ENCODE data around the gene GLCCI1. TPM values are rescaled to one million over a fixed set of nuclear protein-coding genes. Genes with fewer than 3 reads are reported as not detected.
"Not testable (repeated sequence)": the region's sequence is repeated elsewhere in the genome, so short reads cannot be mapped to it uniquely, and the experiment has no call there.

The GLCCI1 gene
- total RNA-seq, 2 experiments from 2014 or later = 12.9 to 13.3 TPM

DNA sequence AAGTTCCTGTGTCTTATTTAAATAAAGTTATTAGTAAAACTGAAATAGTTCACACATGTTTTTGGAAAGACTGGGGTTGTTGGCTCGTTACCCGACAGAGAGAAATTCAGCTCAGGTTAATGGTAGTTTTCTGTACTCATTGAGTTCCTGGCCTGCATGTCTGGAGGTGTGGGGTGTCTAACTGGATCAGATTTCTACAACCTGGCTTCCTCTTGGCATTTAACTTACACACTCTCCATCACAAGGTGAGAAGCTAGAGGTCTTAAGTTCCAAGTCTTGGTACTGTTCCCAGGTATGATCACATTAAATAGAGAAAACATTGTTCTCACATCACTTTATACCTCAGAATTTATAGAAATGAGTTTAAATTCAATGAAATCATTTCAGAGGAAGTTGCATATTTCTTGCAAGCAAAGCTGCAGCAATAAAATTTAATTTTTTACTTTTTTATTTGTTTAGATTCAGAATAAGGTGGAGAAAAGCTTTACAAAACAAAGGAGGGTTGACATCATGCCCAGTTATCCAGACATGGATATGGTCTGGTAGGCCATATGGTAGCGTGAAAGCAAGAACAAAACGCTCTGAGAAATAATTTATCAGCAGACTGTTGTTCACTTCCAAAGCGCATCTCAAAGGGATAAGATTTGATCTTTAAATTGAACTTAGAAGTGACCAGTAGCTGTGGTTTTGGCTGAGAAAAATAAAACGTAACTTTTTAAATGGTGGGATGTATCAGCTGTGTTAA, 120.6 kb downstream of the GLCCI1 start:
- H3K27me3 Mint-ChIP-seq (ENCODE audit: low read depth) = no peaks in the 10 kb centered on the region
- no peak overlapping the region for H3K27ac Mint-ChIP-seq
- H3K9me3 Mint-ChIP-seq = no peaks in the 10 kb centered on the region
- intact Hi-C loops (cut with micrococcal nuclease) = no loop called here
- no peak for DNase-seq
- peaks cover 9% of the 10 kb centered on the region for H3K36me3 Mint-ChIP-seq (ENCODE audit: low read depth)
- CTCF ChIA-PET = no interaction called here
- H3K4me1 Mint-ChIP-seq (ENCODE audit: low read depth) = no peaks in the 10 kb centered on the region
- no peak overlapping the region for H3K4me3 Mint-ChIP-seq

- no peak for DNase-seq
- intact Hi-C loops (cut with micrococcal nuclease) = no loop called here
- CTCF ChIA-PET = no interaction called here
Measured at GRCh38 chr7:8092140-8092539, 123.5 kb downstream of the GLCCI1 start.

GRCh38 chr7:8094164-8095140, 125.9 kb downstream of the GLCCI1 start:
- intact Hi-C loops (cut with micrococcal nuclease) = no loop called here
- DNase-seq = no peak
- H3K4me1 Mint-ChIP-seq (ENCODE audit: low read depth) = no peaks in the 10 kb centered on the region
- peaks cover 14% of the 10 kb centered on the region for H3K9me3 Mint-ChIP-seq
- H3K27ac Mint-ChIP-seq = no peak overlapping the region
- H3K27me3 Mint-ChIP-seq (ENCODE audit: low read depth) = no peaks in the 10 kb centered on the region
- H3K36me3 Mint-ChIP-seq (ENCODE audit: low read depth) = peaks cover 3% of the 10 kb centered on the region
- CTCF ChIA-PET = no interaction called here
- H3K4me3 Mint-ChIP-seq = no peak overlapping the region

More at GRCh38 chr7:8092140-8092539, 123.5 kb downstream of the GLCCI1 start:
- Mint-ChIP-seq H3K36me3 (ENCODE audit: low read depth) (peaks cover 3% of the 10 kb centered on the region), H3K4me3 (no peak overlapping the region), H3K9me3 (no peaks in the 10 kb centered on the region), H3K27me3 (ENCODE audit: low read depth) (no peaks in the 10 kb centered on the region), H3K4me1 (ENCODE audit: low read depth) (no peaks in the 10 kb centered on the region), H3K27ac (no peak overlapping the region)

DNA sequence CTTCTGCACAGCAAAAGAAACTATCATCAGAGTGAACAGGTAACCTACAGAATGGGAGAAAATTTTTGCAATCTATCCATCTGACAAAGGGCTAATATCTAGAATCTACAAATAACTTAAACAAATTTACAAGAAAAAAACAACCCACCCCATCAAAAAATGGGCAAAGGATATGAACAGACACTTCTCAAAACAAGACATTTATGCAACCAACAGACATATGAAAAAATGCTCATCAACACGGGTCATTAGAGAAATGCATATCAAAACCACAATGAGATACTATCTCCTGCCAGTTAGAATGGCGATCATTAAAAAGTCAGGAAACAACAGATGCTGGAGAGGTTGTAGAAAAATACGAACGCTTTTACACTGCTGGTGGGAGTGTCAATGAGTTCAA, 132.7 kb downstream of the GLCCI1 start:
- H3K36me3 Mint-ChIP-seq (ENCODE audit: low read depth); DNase-seq; CTCF ChIA-PET; H3K27ac Mint-ChIP-seq; intact Hi-C loops (cut with micrococcal nuclease); H3K27me3 Mint-ChIP-seq (ENCODE audit: low read depth); H3K4me3 Mint-ChIP-seq: not testable (repeated sequence)
- H3K4me1 Mint-ChIP-seq (ENCODE audit: low read depth) = peaks cover 19% of the 10 kb centered on the region
- peaks cover 36% of the 10 kb centered on the region for H3K9me3 Mint-ChIP-seq

DNA sequence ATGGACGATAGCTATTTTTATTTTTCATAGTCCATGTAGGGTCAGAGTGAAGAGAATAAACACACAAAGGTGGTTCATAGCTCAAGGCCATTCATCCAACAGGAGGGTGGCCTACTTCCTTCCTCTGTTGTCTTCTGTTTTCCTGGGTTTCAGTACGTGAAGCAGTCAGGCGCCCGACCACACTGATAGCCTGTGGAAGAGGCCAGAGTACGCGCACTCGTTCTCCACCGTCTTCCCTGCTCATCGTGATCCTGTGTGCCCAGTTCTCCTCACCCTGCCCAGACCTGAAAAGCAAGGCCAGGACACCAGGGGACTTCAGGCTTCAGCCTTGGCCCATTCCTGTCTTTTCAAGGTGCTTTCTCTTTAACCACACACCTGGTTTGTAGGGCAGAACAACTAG, 134.7 kb downstream of the GLCCI1 start:
- CTCF ChIA-PET = no interaction called here
- H3K27me3 Mint-ChIP-seq (ENCODE audit: low read depth) = no peaks in the 10 kb centered on the region
- peaks cover 31% of the 10 kb centered on the region for H3K9me3 Mint-ChIP-seq
- no peak overlapping the region for H3K27ac Mint-ChIP-seq
- intact Hi-C loops (cut with micrococcal nuclease) = no loop called here
- no peak for DNase-seq
- peaks cover 4% of the 10 kb centered on the region for H3K36me3 Mint-ChIP-seq (ENCODE audit: low read depth)
- peaks cover 25% of the 10 kb centered on the region for H3K4me1 Mint-ChIP-seq (ENCODE audit: low read depth)
- no peak overlapping the region for H3K4me3 Mint-ChIP-seq

DNA sequence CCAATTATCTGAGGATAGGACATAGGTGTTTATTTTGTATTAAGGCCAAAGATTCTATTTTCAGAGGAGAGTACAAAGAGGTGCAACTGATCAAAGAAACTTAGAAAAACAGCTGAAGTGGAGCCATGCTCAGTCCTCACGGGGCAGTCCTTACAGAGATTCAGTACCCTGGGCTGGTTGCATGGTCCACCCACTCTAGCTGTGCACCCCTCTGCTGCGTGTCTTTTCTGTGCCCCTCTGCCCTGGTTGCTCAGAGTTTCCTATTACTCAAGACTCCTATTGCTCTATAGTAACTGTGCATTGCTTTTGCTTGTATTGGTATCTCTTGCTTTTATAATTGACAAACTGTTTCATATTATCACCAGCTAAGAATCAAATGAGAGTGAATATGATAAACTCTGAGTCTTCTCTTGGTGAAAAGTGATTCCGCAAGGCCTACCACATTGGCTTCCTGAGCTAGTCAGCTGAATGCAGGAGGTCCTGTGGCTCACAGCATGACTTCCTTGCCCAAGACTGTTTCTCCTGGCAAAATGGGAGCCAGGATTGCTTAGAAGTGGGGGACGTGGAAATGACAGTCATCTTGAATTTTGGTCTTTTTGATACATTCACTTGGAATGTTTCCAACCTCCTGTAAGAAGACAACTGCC, 137.0 kb downstream of the GLCCI1 start:
- Mint-ChIP-seq H3K27me3 (ENCODE audit: low read depth) (no peaks in the 10 kb centered on the region), H3K4me1 (ENCODE audit: low read depth) (peaks cover 25% of the 10 kb centered on the region), H3K9me3 (peaks cover 12% of the 10 kb centered on the region), H3K27ac (no peak overlapping the region), H3K36me3 (ENCODE audit: low read depth) (peaks cover 4% of the 10 kb centered on the region), H3K4me3 (no peak overlapping the region)
- DNase-seq = no peak
- intact Hi-C loops (cut with micrococcal nuclease) = no loop called here
- CTCF ChIA-PET = no interaction called here

DNA sequence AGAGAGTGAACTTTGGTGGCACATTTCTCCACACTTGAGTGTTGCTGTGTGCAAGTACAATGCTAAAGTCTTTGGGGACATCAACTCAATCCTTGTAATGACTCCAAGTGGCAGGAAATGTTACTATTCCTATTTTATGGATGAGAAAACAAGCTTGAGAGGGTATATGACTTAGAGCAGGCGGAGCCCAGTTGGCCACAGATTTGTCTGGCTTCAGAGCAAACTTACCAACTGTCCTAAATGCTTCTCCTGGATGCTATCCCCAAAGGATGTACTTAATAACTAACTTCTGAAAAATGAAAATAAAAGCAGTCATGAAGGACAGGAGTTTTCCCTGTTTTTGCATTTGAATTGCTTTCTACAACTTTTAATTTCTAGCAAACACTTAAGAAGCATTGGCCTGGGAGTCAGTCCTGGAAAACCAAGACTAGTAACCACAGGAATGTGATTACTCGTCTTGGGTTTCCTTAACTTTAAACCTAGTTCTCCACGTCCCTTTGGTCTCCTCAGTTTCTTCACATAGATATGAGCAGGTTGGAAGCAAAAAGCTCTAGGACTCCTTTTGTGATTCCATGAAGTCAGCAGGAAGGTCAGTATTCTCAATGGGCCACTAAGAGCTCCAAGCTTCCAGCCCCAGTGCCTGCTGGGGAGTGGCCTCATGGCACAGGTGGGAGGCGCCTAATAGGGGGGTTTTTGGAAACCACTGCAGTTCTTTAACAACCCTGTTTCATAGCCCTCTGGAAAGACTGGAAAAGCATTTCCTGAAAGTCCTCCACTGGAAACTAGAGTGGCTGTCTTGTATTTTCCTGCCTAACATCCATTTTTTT, 140.8 kb downstream of the GLCCI1 start:
- no peak for DNase-seq
- CTCF ChIA-PET = no interaction called here
- Mint-ChIP-seq H3K27ac (no peak overlapping the region), H3K9me3 (no peaks in the 10 kb centered on the region), H3K27me3 (ENCODE audit: low read depth) (no peaks in the 10 kb centered on the region), H3K4me1 (ENCODE audit: low read depth) (peaks cover 31% of the 10 kb centered on the region), H3K4me3 (no peak overlapping the region), H3K36me3 (ENCODE audit: low read depth) (no peaks in the 10 kb centered on the region)
- intact Hi-C loops (cut with micrococcal nuclease) = no loop called here

DNA sequence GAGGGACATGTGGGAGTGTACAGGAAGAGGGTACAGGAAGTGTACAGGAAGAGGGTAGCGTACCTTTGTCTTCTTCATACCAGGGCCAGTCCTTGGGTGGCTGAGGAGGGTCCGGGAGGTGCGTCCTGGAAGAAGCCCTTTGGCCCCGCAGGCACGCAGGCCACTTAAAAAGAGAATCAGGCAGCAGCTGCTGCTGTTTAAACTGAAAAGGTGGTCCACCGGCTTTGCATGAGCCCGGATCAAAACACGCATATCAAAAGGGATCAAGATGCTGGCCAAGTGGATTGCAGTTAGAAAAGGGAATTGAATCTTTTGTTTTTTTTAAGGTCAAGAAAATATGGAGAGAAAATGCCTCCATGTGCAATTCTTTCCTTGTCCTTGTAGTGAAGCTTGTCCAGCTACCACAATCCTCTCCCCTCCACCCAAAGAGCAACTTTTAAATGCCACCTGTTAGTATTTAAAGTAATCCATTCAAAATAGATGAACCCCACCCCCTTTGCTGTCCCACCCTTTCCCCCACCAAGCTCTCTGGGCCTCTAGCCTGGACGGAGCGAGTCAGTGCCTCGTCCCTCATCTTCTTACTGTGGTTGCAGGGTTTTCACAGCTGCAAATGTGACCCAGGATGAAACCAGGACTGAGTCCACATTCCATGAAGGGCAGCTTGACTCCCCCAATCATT, 142.8 kb downstream of the GLCCI1 start:
- no peaks in the 10 kb centered on the region for H3K36me3 Mint-ChIP-seq (ENCODE audit: low read depth)
- H3K4me3 Mint-ChIP-seq = no peak overlapping the region
- peaks cover 2% of the 10 kb centered on the region for H3K9me3 Mint-ChIP-seq
- no peak overlapping the region for H3K27ac Mint-ChIP-seq
- H3K27me3 Mint-ChIP-seq (ENCODE audit: low read depth) = no peaks in the 10 kb centered on the region
- intact Hi-C loops (cut with micrococcal nuclease) = no loop called here
- DNase-seq = no peak
- peaks cover 32% of the 10 kb centered on the region for H3K4me1 Mint-ChIP-seq (ENCODE audit: low read depth)
- CTCF ChIA-PET = interaction anchor here (0.6 to 1.2 kb wide), 2 partner anchors 9 to 78 kb away, joined by 3 read pairs; no protein-coding TSS in a partner anchor

DNA sequence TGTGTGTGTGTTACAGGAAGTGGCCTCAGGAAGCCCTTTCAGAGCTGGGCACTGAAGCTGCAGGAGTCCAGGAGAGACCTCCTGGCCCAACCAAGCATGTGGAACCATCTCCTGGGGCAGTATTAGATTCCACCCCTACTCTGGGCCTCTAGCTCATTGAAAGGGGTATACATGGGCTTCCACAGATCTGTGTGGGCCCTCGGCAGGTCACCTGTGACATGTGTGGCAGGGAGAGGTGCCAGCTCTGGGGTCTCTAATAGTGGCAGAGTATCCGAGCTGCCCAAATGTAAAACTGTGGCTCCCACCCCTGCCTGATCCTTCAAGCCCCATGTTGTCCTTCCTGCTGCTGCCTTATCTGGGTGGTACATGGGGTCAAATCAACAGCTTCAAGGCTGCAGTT, 144.1 kb downstream of the GLCCI1 start:
- Mint-ChIP-seq H3K4me3 (no peak overlapping the region), H3K4me1 (ENCODE audit: low read depth) (peaks cover 38% of the 10 kb centered on the region), H3K36me3 (ENCODE audit: low read depth) (no peaks in the 10 kb centered on the region), H3K9me3 (peaks cover 2% of the 10 kb centered on the region), H3K27ac (no peak overlapping the region), H3K27me3 (ENCODE audit: low read depth) (no peaks in the 10 kb centered on the region)
- intact Hi-C loops (cut with micrococcal nuclease) = no loop called here
- CTCF ChIA-PET = interaction anchor here (0.6 kb wide), 1 partner anchor 12 kb away, joined by 3 read pairs; no protein-coding TSS in a partner anchor
- no peak for DNase-seq

- DNase-seq = no peak
- Mint-ChIP-seq H3K4me3 (no peak overlapping the region), H3K9me3 (peaks cover 2% of the 10 kb centered on the region), H3K4me1 (ENCODE audit: low read depth) (peaks cover 38% of the 10 kb centered on the region), H3K27ac (no peak overlapping the region), H3K27me3 (ENCODE audit: low read depth) (no peaks in the 10 kb centered on the region), H3K36me3 (ENCODE audit: low read depth) (no peaks in the 10 kb centered on the region)
- intact Hi-C loops (cut with micrococcal nuclease) = no loop called here
- CTCF ChIA-PET = no interaction called here
Measured at GRCh38 chr7:8113184-8113583, 144.6 kb downstream of the GLCCI1 start.

DNA sequence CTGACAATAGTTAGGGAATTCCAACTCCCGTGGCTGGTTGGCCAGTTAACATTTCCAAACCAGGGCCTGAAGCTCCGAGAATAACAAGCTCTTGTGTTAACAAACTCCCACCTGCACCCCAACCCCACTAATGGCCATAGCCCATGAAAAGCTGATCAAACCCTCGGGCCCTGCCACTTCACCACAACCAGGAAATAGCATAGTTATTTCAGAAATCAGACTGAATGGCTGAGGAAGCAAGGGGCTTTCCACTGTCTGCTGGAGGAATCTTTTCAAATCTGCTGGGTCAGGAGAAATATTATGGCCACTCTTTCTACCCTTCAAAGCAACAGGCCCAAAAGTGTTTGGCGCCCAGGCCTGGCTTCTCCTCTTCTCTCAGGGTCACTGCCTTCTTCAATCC, 145.6 kb downstream of the GLCCI1 start:
- Mint-ChIP-seq H3K4me3 (no peak overlapping the region), H3K9me3 (peaks cover 2% of the 10 kb centered on the region), H3K4me1 (ENCODE audit: low read depth) (peaks cover 38% of the 10 kb centered on the region), H3K36me3 (ENCODE audit: low read depth) (no peaks in the 10 kb centered on the region), H3K27me3 (ENCODE audit: low read depth) (no peaks in the 10 kb centered on the region), H3K27ac (no peak overlapping the region)
- DNase-seq = peak; percentile 47
- CTCF ChIA-PET = no interaction called here
- intact Hi-C loops (cut with micrococcal nuclease) = no loop called here
